Activated CD4-positive, alpha-beta memory T cell treated with anti-CD3 and anti-CD28 coated beads for 36 hours (primary cell): ENCODE measurements around the gene CGB1. TPM values are rescaled to one million over a fixed set of nuclear protein-coding genes. Genes with fewer than 3 reads are reported as not detected.
"Not testable (repeated sequence)": the region's sequence is repeated elsewhere in the genome, so short reads cannot be mapped to it uniquely, and the experiment has no call there.

Source experiments
- CTCF ChIA-PET: fragments of 350-600 bp; sonication (Branson Sonifier 250); formaldehyde crosslinking; loops from one replicate; lab custom pipeline; 2021; ENCODE audit warnings: antibody characterized with exemption, inconsistent platforms; lab: Charles Lee
- POLR2A ChIA-PET: fragments of 350-600 bp; sonication (Branson Sonifier 250); formaldehyde crosslinking; loops from one replicate; lab custom pipeline; 2021; ENCODE audit warnings: antibody characterized with exemption; lab: Charles Lee
- DNase-seq: peaks from one replicate; pipeline ENCODE4 v3.0.0-alpha.2; 2020
- H3K27ac Mint-ChIP-seq: one replicate; pipeline ENCODE4 v1.8.0; 2021; ENCODE audit warnings: mixed read lengths
- H3K27me3 Mint-ChIP-seq: one replicate; pipeline ENCODE4 v1.8.0; 2021; ENCODE audit warnings: mixed read lengths
- H3K36me3 Mint-ChIP-seq: one replicate; pipeline ENCODE4 v1.8.0; 2021; ENCODE audit warnings: mixed read lengths
- H3K4me1 Mint-ChIP-seq: one replicate; pipeline ENCODE4 v1.8.0; 2021; ENCODE audit warnings: low read depth, mixed read lengths
- H3K4me3 Mint-ChIP-seq: one replicate; pipeline ENCODE4 v1.8.0; 2021; ENCODE audit warnings: mild to moderate bottlenecking, mixed read lengths
- H3K9me3 Mint-ChIP-seq: one replicate; pipeline ENCODE4 v1.8.0; 2021; ENCODE audit warnings: mixed read lengths
- intact Hi-C: fragments of 100-400 bp; cut with micrococcal nuclease; formaldehyde crosslinking; loops from one replicate; pipeline ENCODE4 v1.15.1; 2023
- total RNA-seq, 2 experiments: library from RNA; stranded (reverse); gene quantifications; one replicate each; pipeline ENCODE4 v1.2.3, GENCODE V29; 2021

CGB1 gene
- total RNA-seq, 2 experiments from 2014 or later = not detected

GRCh38 chr19:49018388-49019241, 18.1 kb downstream of the CGB1 start:
- peak; percentile 28 for DNase-seq
- H3K9me3 Mint-ChIP-seq, H3K36me3 Mint-ChIP-seq, H3K27me3 Mint-ChIP-seq, H3K27ac Mint-ChIP-seq, intact Hi-C loops: not testable (repeated sequence)
- peaks cover 37% of the 10 kb centered on the region for H3K4me1 Mint-ChIP-seq
- ChIA-PET POLR2A (interaction anchor here (1.3 to 2.3 kb wide), 2 partner anchors 19 to 25 kb away, joined by 3 to 7 read pairs; partner anchors contain the start of genes GYS1 and RUVBL2), CTCF (interaction anchor here (0.8 to 5.7 kb wide), 8 partner anchors 9 to 88 kb away, joined by 3 to 42 read pairs (median 4); partner anchors contain the start of genes GYS1 and RUVBL2)
- peak overlapping the region; percentile 79 for H3K4me3 Mint-ChIP-seq

- H3K9me3 Mint-ChIP-seq = no peaks in the 10 kb centered on the region
- ChIA-PET CTCF (interaction anchor here (1.0 to 5.7 kb wide), 5 partner anchors 14 to 143 kb away, joined by 3 to 42 read pairs (median 3); partner anchors contain the start of gene RUVBL2), POLR2A (interaction anchor here (0.6 to 2.3 kb wide), 3 partner anchors 8 to 24 kb away, joined by 3 to 7 read pairs (median 4); partner anchors contain the start of genes GYS1 and RUVBL2)
- no peak overlapping the region for H3K27ac Mint-ChIP-seq
- H3K4me3 Mint-ChIP-seq = peak overlapping the region; percentile 79
- H3K27me3 Mint-ChIP-seq = peaks cover 4% of the 10 kb centered on the region
- peaks cover 7% of the 10 kb centered on the region for H3K36me3 Mint-ChIP-seq
- peaks cover 37% of the 10 kb centered on the region for H3K4me1 Mint-ChIP-seq
- intact Hi-C loops = no loop called here
- peak; percentile 74 for DNase-seq
These were observed 18.9 kb downstream of the CGB1 start for GRCh38 chr19:49017666-49018351.

GRCh38 chr19:49017041-49017665, 19.5 kb downstream of the CGB1 start, which contains the start of gene LHB:
LHB (minus strand) TSS chr19:49017091; CDS start chr19:49017081, 10 bp downstream.
- intact Hi-C loops = no loop called here
- DNase-seq = no peak
- Mint-ChIP-seq H3K4me1 (peaks cover 37% of the 10 kb centered on the region), H3K27ac (no peak within 1 kb of the TSS), H3K36me3 (peaks cover 7% of the 10 kb centered on the region), H3K27me3 (peaks cover 4% of the 10 kb centered on the region), H3K9me3 (no peaks in the 10 kb centered on the region), H3K4me3 (peak within 1 kb of the TSS; percentile 79)
- ChIA-PET CTCF (interaction anchor here (1.0 to 5.7 kb wide), 4 partner anchors 18 to 144 kb away, joined by 3 to 42 read pairs (median 6); partner anchors contain the start of gene RUVBL2), POLR2A (interaction anchor here (1.3 to 2.3 kb wide), 2 partner anchors 17 to 23 kb away, joined by 3 to 7 read pairs; partner anchors contain the start of genes GYS1 and RUVBL2)

- intact Hi-C loops = no loop called here
- peaks cover 30% of the 10 kb centered on the region for H3K4me1 Mint-ChIP-seq
- no peak for DNase-seq
- H3K27ac Mint-ChIP-seq = no peak overlapping the region
- ChIA-PET CTCF (interaction anchor here (1.0 kb wide), 1 partner anchor 23 kb away, joined by 3 read pairs; the partner anchor contains the start of genes GYS1 and RUVBL2), POLR2A (no interaction called here)
- peaks cover 7% of the 10 kb centered on the region for H3K36me3 Mint-ChIP-seq
- H3K9me3 Mint-ChIP-seq = no peaks in the 10 kb centered on the region
- H3K4me3 Mint-ChIP-seq = no peak overlapping the region
- peaks cover 4% of the 10 kb centered on the region for H3K27me3 Mint-ChIP-seq
These were observed 20.4 kb downstream of the CGB1 start for GRCh38 chr19:49016067-49016839.

GRCh38 chr19:49014870-49015255, 21.8 kb downstream of the CGB1 start:
- no peaks in the 10 kb centered on the region for H3K9me3 Mint-ChIP-seq

GRCh38 chr19:49014123-49014869, 22.4 kb downstream of the CGB1 start:
- Mint-ChIP-seq H3K27me3 (peaks cover 4% of the 10 kb centered on the region), H3K9me3 (no peaks in the 10 kb centered on the region), H3K27ac (no peak overlapping the region), H3K36me3 (peaks cover 7% of the 10 kb centered on the region), H3K4me1 (peaks cover 17% of the 10 kb centered on the region), H3K4me3 (no peak overlapping the region)
- POLR2A ChIA-PET = interaction anchor here (0.5 to 0.8 kb wide), 2 partner anchors 14 to 322 kb away, joined by 3 to 4 read pairs; no protein-coding TSS in a partner anchor
- DNase-seq = no peak
- intact Hi-C loops = no loop called here
- CTCF ChIA-PET = interaction anchor here (1.4 kb wide), 2 partner anchors 15 to 21 kb away, joined by 4 to 5 read pairs; partner anchors contain the start of genes GYS1 and RUVBL2

More at GRCh38 chr19:49014870-49015255, 21.8 kb downstream of the CGB1 start:
- peaks cover 4% of the 10 kb centered on the region for H3K27me3 Mint-ChIP-seq
- peaks cover 7% of the 10 kb centered on the region for H3K36me3 Mint-ChIP-seq
- CTCF ChIA-PET = no interaction called here
- no peak overlapping the region for H3K4me3 Mint-ChIP-seq
- intact Hi-C loops = no loop called here
- no peak overlapping the region for H3K27ac Mint-ChIP-seq
- POLR2A ChIA-PET = no interaction called here
- peaks cover 20% of the 10 kb centered on the region for H3K4me1 Mint-ChIP-seq
- no peak for DNase-seq

- no peaks in the 10 kb centered on the region for H3K9me3 Mint-ChIP-seq
- ChIA-PET CTCF (interaction anchor here (1.4 kb wide), 1 partner anchor 13 kb away, joined by 3 read pairs; no protein-coding TSS in a partner anchor), POLR2A (no interaction called here)
- no peak overlapping the region for H3K27ac Mint-ChIP-seq
- H3K27me3 Mint-ChIP-seq = no peaks in the 10 kb centered on the region
- no peaks in the 10 kb centered on the region for H3K4me1 Mint-ChIP-seq
- DNase-seq = no peak
- peaks cover 13% of the 10 kb centered on the region for H3K36me3 Mint-ChIP-seq
- intact Hi-C loops = no loop called here
- H3K4me3 Mint-ChIP-seq = no peak overlapping the region
These were observed 25.5 kb downstream of the CGB1 start for GRCh38 chr19:49011194-49011593.

GRCh38 chr19:49010453-49010852, 26.2 kb downstream of the CGB1 start:
- H3K27ac Mint-ChIP-seq = no peak overlapping the region
- H3K4me3 Mint-ChIP-seq = no peak overlapping the region
- DNase-seq = no peak
- no peaks in the 10 kb centered on the region for H3K27me3 Mint-ChIP-seq
- H3K4me1 Mint-ChIP-seq = no peaks in the 10 kb centered on the region
- H3K36me3 Mint-ChIP-seq = peaks cover 11% of the 10 kb centered on the region
- H3K9me3 Mint-ChIP-seq = no peaks in the 10 kb centered on the region
- intact Hi-C loops = no loop called here
- ChIA-PET CTCF (interaction anchor here (0.8 kb wide), 1 partner anchor 9 kb away, joined by 4 read pairs; no protein-coding TSS in a partner anchor), POLR2A (interaction anchor here (0.5 to 1.1 kb wide), 2 partner anchors 7 to 61 kb away, joined by 3 to 4 read pairs; no protein-coding TSS in a partner anchor)

- DNase-seq = no peak
- CTCF ChIA-PET = interaction anchor here (0.8 kb wide), 1 partner anchor 9 kb away, joined by 4 read pairs; no protein-coding TSS in a partner anchor
- Mint-ChIP-seq H3K27ac (no peak overlapping the region), H3K36me3 (peaks cover 14% of the 10 kb centered on the region), H3K9me3 (no peaks in the 10 kb centered on the region), H3K4me3 (no peak overlapping the region), H3K27me3 (no peaks in the 10 kb centered on the region), H3K4me1 (no peaks in the 10 kb centered on the region)
- POLR2A ChIA-PET = interaction anchor here (1.1 kb wide), 1 partner anchor 8 kb away, joined by 4 read pairs; no protein-coding TSS in a partner anchor
- intact Hi-C loops = no loop called here
These were observed 26.9 kb downstream of the CGB1 start for GRCh38 chr19:49009828-49010227.

GRCh38 chr19:49006905-49007304, 29.8 kb downstream of the CGB1 start:
- H3K9me3 Mint-ChIP-seq = no peaks in the 10 kb centered on the region
- H3K27me3 Mint-ChIP-seq = no peaks in the 10 kb centered on the region
- CTCF ChIA-PET = no interaction called here
- H3K27ac Mint-ChIP-seq = no peak overlapping the region
- H3K4me3 Mint-ChIP-seq = no peak overlapping the region
- no peaks in the 10 kb centered on the region for H3K4me1 Mint-ChIP-seq
- intact Hi-C loops = no loop called here
- POLR2A ChIA-PET = no interaction called here
- peaks cover 20% of the 10 kb centered on the region for H3K36me3 Mint-ChIP-seq
- DNase-seq = no peak
